ENCODE measurements around the gene RASSF5. TPM values are rescaled to one million over a fixed set of nuclear protein-coding genes. Genes with fewer than 3 reads are reported as not detected.
"Not testable (repeated sequence)": the region's sequence is repeated elsewhere in the genome, so short reads cannot be mapped to it uniquely, and the experiment has no call there.

The RASSF5 gene
- total RNA-seq, 2 donors from 2014 or later = 0.20 to 0.26 TPM

DNA sequence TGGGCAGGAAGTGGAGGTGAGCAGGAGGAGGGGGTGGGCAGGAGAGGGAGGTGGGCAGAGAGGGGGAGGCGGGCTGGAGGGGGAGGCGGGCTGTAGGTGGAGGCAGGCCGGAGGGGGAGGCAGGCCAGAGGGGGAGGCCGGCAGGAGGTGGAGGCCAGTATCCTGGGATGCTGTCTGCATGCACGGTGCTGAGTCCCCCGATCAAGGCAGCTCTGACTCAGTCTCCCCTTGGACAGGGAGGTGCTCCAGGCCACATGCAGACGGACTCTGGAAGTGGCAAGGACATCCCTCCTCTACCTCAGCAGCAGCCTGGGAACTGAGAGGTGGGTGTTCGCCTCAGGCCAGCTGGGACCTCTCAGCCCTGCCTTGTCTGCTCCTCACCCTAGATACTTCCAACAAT lies 27.1 kb upstream of the RASSF5 start:
- 93% methylated on average over 3 to 7 of the region's 8 CpGs for WGBS, 2 experiments (ENCODE audit: insufficient coverage in 1 of 2, insufficient read length in 1 of 2)
- Mint-ChIP-seq H3K27me3 (ENCODE audit: insufficient read depth) (no peaks in the 10 kb centered on the region), H3K4me3 (no peak overlapping the region), H3K4me1 (peaks cover 2% of the 10 kb centered on the region), H3K9me3 (no peaks in the 10 kb centered on the region), H3K27ac (no peak overlapping the region), H3K36me3 (ENCODE audit: low read depth) (peaks cover 32% of the 10 kb centered on the region)
- H3K9me3 ChIP-seq (ENCODE audit: control insufficient read depth, low read length) = no peaks in the 10 kb centered on the region
- no peaks in the 10 kb centered on the region for H3K27me3 ChIP-seq (ENCODE audit: control insufficient read depth, insufficient read depth, low read length, poor library complexity, severe bottlenecking)
- no peaks in the 10 kb centered on the region for H3K36me3 ChIP-seq (ENCODE audit: control insufficient read depth, insufficient read depth, low read length)
- no peak overlapping the region for H3K9ac ChIP-seq (ENCODE audit: extremely low read depth, low read length, poor library complexity, severe bottlenecking)
- no peak overlapping the region for H3K27ac ChIP-seq (ENCODE audit: low read depth, low read length)
- TF ChIP-seq, protein P1, sequence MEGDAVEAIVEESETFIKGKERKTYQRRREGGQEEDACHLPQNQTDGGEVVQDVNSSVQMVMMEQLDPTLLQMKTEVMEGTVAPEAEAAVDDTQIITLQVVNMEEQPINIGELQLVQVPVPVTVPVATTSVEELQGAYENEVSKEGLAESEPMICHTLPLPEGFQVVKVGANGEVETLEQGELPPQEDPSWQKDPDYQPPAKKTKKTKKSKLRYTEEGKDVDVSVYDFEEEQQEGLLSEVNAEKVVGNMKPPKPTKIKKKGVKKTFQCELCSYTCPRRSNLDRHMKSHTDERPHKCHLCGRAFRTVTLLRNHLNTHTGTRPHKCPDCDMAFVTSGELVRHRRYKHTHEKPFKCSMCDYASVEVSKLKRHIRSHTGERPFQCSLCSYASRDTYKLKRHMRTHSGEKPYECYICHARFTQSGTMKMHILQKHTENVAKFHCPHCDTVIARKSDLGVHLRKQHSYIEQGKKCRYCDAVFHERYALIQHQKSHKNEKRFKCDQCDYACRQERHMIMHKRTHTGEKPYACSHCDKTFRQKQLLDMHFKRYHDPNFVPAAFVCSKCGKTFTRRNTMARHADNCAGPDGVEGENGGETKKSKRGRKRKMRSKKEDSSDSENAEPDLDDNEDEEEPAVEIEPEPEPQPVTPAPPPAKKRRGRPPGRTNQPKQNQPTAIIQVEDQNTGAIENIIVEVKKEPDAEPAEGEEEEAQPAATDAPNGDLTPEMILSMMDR (conservative IDR thresholded peaks at IDR 0.05) = no peak
- H3K4me1 ChIP-seq (ENCODE audit: control insufficient read depth, insufficient read depth, low read length) = no peaks in the 10 kb centered on the region
- no peak overlapping the region for H3K4me3 ChIP-seq (ENCODE audit: low read length)
- no peak for DNase-seq

DNA sequence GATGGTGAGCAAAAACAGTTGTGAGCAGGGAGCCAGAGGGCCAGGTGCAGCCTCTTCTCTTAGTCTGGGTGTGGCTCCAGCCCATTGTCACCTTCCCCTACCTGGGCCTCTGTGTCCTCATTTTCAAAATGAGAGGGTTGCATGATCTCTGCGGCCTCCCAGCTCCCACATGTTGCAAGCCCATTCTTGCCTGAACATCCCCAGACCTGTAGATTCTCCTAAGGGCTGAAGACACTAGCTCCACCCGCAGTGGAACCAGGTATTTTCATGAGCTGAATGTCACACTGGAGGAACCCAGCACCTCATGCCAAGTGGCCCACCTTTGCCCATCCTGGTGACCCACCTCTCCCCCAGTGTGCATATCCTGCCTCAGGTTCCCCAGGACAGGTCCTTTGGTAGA lies 24.7 kb upstream of the RASSF5 start:
- Histone ChIP-seq H3K27me3 (ENCODE audit: control insufficient read depth, insufficient read depth, low read length, poor library complexity, severe bottlenecking) (no peaks in the 10 kb centered on the region), H3K27ac (ENCODE audit: low read depth, low read length) (no peak overlapping the region), H3K36me3 (ENCODE audit: control insufficient read depth, insufficient read depth, low read length) (no peaks in the 10 kb centered on the region), H3K9ac (ENCODE audit: extremely low read depth, low read length, poor library complexity, severe bottlenecking) (no peak overlapping the region), H3K9me3 (ENCODE audit: control insufficient read depth, low read length) (no peaks in the 10 kb centered on the region), H3K4me3 (ENCODE audit: low read length) (no peak overlapping the region), H3K4me1 (ENCODE audit: control insufficient read depth, insufficient read depth, low read length) (no peaks in the 10 kb centered on the region)
- TF ChIP-seq, protein P1 (conservative IDR thresholded peaks at IDR 0.05) = no peak
- peaks cover 11% of the 10 kb centered on the region for H3K36me3 Mint-ChIP-seq (ENCODE audit: low read depth)
- no peak overlapping the region for H3K27ac Mint-ChIP-seq
- peaks cover 9% of the 10 kb centered on the region for H3K4me1 Mint-ChIP-seq
- H3K27me3 Mint-ChIP-seq (ENCODE audit: insufficient read depth) = no peaks in the 10 kb centered on the region
- H3K4me3 Mint-ChIP-seq = no peak overlapping the region
- H3K9me3 Mint-ChIP-seq = no peaks in the 10 kb centered on the region
- WGBS, 2 experiments (ENCODE audit: insufficient coverage in 1 of 2, insufficient read length in 1 of 2) = 67 to 89% methylated on average over 1 to 2 of the region's 2 CpGs
- DNase-seq = no peak

DNA sequence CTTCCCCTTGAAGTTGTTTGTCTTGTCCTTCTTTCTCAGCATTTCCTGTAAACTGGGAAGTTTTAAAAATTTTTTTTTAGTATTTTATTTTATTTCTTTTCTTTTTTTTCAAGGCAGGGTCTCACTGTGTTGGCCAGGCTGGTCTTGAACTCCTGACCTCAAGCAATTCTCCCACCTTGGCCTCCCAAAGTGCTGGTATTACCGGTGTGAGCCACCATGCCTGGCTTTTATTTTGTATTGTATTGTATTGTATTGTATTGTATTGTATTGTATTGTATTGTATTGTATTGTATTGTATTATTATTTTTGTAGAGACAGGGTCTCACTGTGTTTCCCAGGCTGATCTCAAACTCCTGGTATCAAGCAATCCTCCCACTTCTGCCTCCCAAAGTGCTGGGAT lies 23.5 kb upstream of the RASSF5 start:
- H3K4me1 ChIP-seq (ENCODE audit: control insufficient read depth, insufficient read depth, low read length); H3K27ac Mint-ChIP-seq; H3K36me3 Mint-ChIP-seq (ENCODE audit: low read depth); H3K4me3 ChIP-seq (ENCODE audit: low read length); DNase-seq; H3K27me3 Mint-ChIP-seq (ENCODE audit: insufficient read depth); H3K9me3 ChIP-seq (ENCODE audit: control insufficient read depth, low read length); H3K27ac ChIP-seq (ENCODE audit: low read depth, low read length); H3K36me3 ChIP-seq (ENCODE audit: control insufficient read depth, insufficient read depth, low read length); H3K27me3 ChIP-seq (ENCODE audit: control insufficient read depth, insufficient read depth, low read length, poor library complexity, severe bottlenecking); H3K4me3 Mint-ChIP-seq; H3K9me3 Mint-ChIP-seq; H3K9ac ChIP-seq (ENCODE audit: extremely low read depth, low read length, poor library complexity, severe bottlenecking); H3K4me1 Mint-ChIP-seq: not testable (repeated sequence)
- 100% methylated on average over 1 of the region's 1 CpG; no CpG with 5 or more reads in 1 of the 2 experiments for WGBS, 2 experiments (ENCODE audit: insufficient coverage in 1 of 2, insufficient read length in 1 of 2)

DNA sequence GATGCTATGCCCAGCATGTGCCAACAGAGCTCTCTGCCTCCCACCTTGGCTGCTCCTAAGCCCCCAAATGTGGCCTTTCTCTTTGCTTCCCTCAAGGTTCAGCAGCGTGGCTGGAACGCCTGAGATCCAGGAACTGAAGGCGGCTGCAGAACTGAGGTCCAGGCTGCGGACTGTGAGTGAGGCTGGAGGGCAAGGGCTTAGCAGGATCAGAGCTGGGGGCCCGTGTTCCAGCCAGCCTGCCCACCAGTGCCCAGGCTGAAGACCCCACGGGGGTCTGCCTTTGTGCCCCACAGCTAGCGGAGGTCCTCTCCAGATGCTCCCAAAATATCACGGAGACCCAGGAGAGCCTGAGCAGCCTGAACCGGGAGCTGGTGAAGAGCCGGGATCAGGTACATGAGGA lies 22.4 kb upstream of the RASSF5 start:
- Histone ChIP-seq H3K4me3 (ENCODE audit: low read length) (no peak overlapping the region), H3K9me3 (ENCODE audit: control insufficient read depth, low read length) (no peaks in the 10 kb centered on the region), H3K27me3 (ENCODE audit: control insufficient read depth, insufficient read depth, low read length, poor library complexity, severe bottlenecking) (no peaks in the 10 kb centered on the region), H3K27ac (ENCODE audit: low read depth, low read length) (no peak overlapping the region), H3K9ac (ENCODE audit: extremely low read depth, low read length, poor library complexity, severe bottlenecking) (no peak overlapping the region), H3K36me3 (ENCODE audit: control insufficient read depth, insufficient read depth, low read length) (no peaks in the 10 kb centered on the region), H3K4me1 (ENCODE audit: control insufficient read depth, insufficient read depth, low read length) (no peaks in the 10 kb centered on the region)
- peaks cover 7% of the 10 kb centered on the region for H3K4me1 Mint-ChIP-seq
- no peak overlapping the region for H3K27ac Mint-ChIP-seq
- no peaks in the 10 kb centered on the region for H3K9me3 Mint-ChIP-seq
- no peak for DNase-seq
- H3K4me3 Mint-ChIP-seq = no peak overlapping the region
- TF ChIP-seq, protein P1 (conservative IDR thresholded peaks at IDR 0.05) = no peak
- H3K27me3 Mint-ChIP-seq (ENCODE audit: insufficient read depth) = no peaks in the 10 kb centered on the region
- WGBS, 2 experiments (ENCODE audit: insufficient coverage in 1 of 2, insufficient read length in 1 of 2) = 92 to 96% methylated on average over 4 to 10 of the region's 10 CpGs
- peaks cover 5% of the 10 kb centered on the region for H3K36me3 Mint-ChIP-seq (ENCODE audit: low read depth)
